SK-N-MC (cell line): ENCODE results near the gene RTTN.

Experiments used
- FOXP2 ChIP-seq: optimal IDR thresholded peaks from 2 replicates; pipeline ENCODE3; 2011; ENCODE audit warnings: mild to moderate bottlenecking, moderate library complexity; ENCODE audit not compliant: insufficient read depth; ENCODE audit errors: extremely low read length, control extremely low read depth
- POLR2AphosphoS5 ChIP-seq: IDR thresholded peaks from 2 replicates; pipeline ENCODE4 v1.6.1; 2012; ENCODE audit warnings: mild to moderate bottlenecking, low read depth, low read length, borderline replicate concordance

- TF ChIP-seq FOXP2 = no peak
- no peak for TF ChIP-seq POLR2AphosphoS5
These were observed 224.3 kb downstream of the RTTN start for GRCh38 chr18:69980982-69981804.
